ENCODE results near the gene DNM3. TPM values are rescaled to one million over a fixed set of nuclear protein-coding genes. Genes with fewer than 3 reads are reported as not detected.

DNM3 gene
- polyA plus RNA-seq, 1 donor: 3.9 TPM

GRCh38 chr1:172457479-172458130, 616.3 kb downstream of the DNM3 start:
- DNase-seq: no peak

GRCh38 chr1:172460177-172460576, 618.9 kb downstream of the DNM3 start:
- no peak for DNase-seq

- DNase-seq: no peak
Observed at GRCh38 chr1:172460887-172461315, 619.6 kb downstream of the DNM3 start.

Other genes starting within 250 kb of the DNM3 start
- gene MYOCOS, start 219.3 kb upstream of the DNM3 start, polyA plus RNA-seq (ENCODE audit: insufficient read length): 1.2 TPM
- 0.10 TPM for gene MYOC, start 188.8 kb upstream of the DNM3 start, polyA plus RNA-seq (ENCODE audit: insufficient read length)
- 21.2 TPM for gene VAMP4, start 99.4 kb upstream of the DNM3 start, polyA plus RNA-seq (ENCODE audit: insufficient read length)
- gene METTL13, start 59.8 kb upstream of the DNM3 start, polyA plus RNA-seq (ENCODE audit: insufficient read length): 35.3 TPM